GM19043 (cell line): ENCODE data around the gene EPB41L2.
A peak's percentile ranks its signal among the peaks of the same experiment; 100 is the strongest.

Source experiments
- ATAC-seq: cut with Tn5 transposase; IDR thresholded peaks from one replicate; pipeline ENCODE4 v1.9.1; 2021; ENCODE audit warnings: low read depth; ENCODE audit not compliant: unreplicated experiment

EPB41L2 gene

DNA sequence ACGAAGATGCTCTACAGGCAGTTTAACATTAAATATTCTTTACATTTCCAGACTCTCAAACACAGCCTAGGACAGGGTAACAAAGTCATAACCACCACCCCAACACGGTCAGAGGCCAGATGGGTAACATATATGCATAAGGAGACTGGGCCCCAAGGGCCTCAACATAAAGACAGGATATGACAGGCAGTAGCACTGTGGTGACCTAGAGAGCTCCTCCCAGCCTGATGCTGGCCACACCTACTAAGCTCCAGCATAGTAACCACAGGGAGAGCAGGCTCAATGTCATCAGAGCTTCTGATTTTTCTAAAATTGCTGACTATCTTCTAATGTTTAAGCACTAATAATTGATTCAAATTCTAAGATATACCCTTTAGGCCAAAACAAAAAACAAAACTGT is 214.1 kb downstream of the EPB41L2 start:
- peak; percentile 83 for ATAC-seq

DNA sequence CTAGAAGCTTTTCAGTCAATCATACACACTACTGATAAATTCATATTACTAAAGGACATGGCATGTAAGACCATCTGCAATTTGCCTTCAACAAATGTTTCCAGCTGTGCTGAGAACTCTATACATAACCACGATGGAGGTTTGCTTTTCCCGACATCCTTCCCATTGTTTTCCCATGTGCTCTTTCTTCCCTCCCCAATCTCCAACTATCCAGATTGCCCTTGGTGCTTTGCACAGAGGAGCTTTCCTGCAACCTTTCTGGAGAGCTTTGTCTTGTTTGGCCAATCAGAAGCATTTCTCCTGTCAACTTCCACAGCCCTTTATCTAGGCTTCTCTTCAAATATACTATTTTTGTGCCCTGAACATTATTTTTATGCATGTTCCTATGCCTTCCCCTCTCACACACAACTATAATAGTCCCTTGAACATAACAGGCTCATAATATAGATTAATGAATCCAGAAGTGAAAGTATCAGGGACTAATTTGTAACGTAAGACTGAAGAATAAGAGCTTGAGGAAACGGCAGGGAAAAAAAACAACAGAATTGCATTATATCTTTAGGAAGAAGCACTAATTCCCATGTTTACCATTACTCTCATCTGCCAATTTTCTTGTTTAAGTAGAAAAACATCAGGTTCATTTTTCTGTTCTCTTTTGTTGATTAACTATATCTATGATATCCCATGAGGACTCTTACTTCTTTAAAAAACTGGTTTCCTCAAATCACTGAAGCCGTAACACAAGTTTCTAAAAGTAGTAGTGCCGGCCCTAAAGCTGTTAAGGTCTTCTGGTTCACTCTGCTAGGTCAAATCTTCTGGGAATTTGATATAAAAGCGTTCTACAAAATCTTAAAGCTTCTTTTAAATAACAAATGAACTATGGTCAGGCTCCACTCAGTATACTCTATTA is 215.8 kb downstream of the EPB41L2 start:
- no peak for ATAC-seq

GRCh38 chr6:130846501-130846900 is 216.5 kb downstream of the EPB41L2 start:
- no peak for ATAC-seq

- ATAC-seq = no peak
Observed at GRCh38 chr6:130843575-130844320, 219.3 kb downstream of the EPB41L2 start.

DNA sequence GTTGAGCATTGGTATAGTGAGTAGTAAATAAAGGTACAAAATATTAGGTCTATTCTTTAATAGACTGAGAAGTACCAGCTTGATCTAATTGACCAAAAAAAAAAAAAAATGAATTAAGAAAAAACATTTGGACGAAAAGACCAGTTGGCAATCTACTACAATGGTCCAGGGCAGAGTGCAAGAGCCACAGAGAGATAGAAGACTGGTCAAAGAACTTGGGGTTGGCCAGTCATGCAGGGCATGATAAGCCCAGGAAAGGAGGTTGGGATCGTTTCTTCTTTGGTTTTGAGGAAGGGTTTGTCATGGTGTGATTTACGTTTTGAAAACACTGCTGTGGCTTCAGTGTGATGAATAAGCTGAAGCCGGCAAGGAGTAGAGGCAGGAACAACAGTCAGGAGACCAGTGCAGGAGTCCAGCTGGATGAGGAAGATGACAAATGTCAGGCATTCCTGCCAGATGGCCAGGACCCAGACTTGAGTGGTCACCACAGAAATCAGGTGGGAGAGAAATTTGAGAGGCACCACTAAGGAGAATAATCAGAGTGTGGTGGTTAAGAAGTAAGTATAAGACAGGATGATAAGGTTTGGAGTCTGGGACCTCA is 221.8 kb downstream of the EPB41L2 start:
- no peak for ATAC-seq

DNA sequence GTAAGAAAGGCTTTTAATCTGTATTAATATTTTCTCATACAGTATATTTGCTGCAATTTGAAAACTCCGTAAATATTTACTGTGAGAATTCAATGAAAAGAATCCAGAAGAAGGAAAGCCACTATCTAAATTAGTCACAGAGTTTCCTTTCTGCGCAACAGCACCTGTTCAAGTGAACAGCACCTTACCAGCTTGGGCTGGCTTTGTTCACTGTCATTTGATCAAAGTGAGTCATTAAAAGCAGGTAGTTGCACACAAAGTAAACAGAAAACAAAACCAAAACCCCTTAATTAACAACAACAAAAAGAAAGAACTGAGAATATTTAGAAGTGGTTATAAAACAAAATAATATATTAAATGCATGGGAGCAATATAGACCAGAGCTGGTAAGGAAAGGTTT is 223.0 kb downstream of the EPB41L2 start:
- ATAC-seq = no peak

GRCh38 chr6:130839379-130839778 is 223.7 kb downstream of the EPB41L2 start:
- ATAC-seq = no peak

GRCh38 chr6:130838951-130839350 is 224.1 kb downstream of the EPB41L2 start:
- no peak for ATAC-seq

- ATAC-seq = no peak
Observed at GRCh38 chr6:130838250-130838860, 224.7 kb downstream of the EPB41L2 start.

- no peak for ATAC-seq
Observed at GRCh38 chr6:130837067-130837466, 226.0 kb downstream of the EPB41L2 start.

GRCh38 chr6:130836055-130836640 is 226.9 kb downstream of the EPB41L2 start:
- ATAC-seq = no peak

DNA sequence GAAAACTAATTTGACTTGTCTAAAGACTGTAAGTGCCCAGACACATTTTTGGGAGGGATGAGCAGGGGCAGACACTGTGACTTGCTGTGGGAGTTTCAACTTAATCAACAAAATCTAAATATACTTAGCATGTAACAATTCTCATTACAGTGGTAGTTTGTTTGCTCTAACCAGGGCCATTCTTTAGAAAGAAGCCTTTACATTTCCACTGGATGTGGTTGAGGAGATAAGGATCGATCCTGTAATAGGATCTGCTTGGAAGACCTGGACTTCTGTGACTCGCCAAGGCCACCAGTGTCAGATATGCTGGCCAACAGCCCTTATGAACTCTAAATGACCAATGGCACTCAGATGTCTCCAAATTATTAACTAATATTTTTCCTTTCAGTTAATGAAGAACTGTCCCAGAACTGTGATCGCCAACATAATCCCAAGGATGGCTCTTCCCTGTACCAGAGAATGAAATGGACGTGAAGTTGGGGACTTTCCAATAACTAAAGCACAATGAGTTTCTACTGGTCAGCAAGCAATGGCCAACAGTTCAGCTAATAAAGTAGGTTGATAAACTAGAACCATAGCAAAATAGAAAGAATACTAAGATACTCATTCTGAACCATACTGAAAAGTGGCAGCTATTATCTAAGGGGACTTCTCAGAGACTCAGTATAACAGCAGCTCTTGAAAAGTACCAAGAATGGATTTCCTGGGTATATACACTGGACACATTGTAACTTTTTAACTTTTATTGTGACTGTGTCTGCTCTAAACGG is 228.4 kb downstream of the EPB41L2 start:
- ATAC-seq = no peak

DNA sequence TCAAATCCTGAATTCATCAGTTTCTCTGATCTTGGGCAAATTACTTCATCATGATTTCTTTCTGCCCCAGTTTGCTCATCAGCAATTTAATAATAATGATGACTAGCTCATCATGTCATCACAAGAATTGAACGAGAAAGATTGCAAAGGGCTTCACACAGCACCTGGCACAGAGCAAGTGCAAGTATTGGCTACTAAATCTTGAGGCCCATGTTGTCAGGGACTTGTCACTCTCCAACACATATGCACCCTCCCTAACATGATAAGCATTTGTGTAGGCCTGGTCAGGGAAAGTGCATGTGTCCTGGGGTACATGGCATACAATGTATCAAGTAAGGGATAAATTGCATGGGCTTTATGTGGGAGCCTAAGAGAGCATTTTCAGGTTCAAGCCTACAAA is 229.5 kb downstream of the EPB41L2 start:
- ATAC-seq = no peak

DNA sequence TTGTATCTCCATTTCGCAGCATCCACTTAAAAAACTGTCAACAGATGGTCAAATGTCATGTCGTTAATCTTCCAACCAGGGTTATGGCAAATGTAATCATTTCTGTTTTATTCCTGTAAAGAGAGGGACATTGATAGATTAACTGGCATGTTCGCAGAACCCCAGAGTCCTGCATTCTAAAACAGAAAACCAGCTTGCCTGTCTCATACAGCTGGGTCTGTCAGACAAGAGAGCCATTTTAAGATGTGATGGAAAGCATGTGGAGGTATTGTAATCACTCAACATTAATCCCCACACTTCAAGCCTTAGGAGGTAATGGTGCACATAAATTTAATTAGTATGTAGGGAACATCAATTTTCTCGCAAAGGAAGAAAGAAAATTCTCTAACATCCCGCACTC is 231.4 kb downstream of the EPB41L2 start:
- no peak for ATAC-seq

GRCh38 chr6:130829333-130829910 is 233.6 kb downstream of the EPB41L2 start:
- no peak for ATAC-seq

DNA sequence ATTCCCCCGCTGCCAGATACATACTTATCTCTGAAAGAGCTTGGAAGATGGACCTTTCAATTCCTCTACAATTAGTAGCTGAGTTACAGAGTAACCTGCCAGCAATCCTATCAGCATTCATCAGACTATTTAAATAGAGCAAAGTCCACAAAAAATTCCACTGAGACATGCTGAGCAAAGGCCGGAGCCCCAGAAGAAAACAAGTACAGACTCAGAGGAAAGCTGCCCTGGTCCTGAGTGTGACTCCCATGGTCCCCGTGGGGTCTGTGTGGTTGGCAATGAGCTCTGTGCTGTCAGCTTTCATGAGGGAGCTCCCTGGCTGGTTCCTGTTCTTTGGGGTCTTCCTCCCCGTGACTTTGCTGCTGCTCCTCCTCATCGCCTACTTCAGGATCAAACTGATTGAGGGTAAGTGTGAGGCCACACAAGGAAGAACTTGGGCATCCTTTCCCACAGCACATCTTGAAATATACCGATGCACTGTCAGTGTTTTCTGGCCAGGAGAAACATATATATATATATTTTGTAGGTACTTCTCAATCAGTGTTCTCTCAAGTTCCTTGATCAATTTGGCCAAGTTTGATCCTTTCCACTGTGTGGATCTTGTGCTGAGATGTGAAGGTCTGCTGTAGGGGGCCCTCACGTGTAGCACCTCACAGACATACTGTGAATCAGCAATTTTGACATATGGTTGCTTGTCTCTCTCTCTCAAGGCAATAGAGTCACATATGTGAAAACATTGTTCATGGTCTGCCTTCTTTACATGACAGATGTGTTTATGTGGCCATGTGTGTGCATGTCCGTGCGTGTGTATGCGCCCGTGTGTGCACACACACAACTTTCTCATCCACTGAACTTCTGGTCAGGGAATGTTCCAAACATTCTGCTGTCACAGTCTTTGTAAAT is 235.5 kb downstream of the EPB41L2 start, which contains the start of gene SMLR1:
TSS of gene SMLR1 (plus strand) at position 160 of the 903 bp plus-strand sequence. CDS start at position 168, 8 bp downstream.
- ATAC-seq = no peak

DNA sequence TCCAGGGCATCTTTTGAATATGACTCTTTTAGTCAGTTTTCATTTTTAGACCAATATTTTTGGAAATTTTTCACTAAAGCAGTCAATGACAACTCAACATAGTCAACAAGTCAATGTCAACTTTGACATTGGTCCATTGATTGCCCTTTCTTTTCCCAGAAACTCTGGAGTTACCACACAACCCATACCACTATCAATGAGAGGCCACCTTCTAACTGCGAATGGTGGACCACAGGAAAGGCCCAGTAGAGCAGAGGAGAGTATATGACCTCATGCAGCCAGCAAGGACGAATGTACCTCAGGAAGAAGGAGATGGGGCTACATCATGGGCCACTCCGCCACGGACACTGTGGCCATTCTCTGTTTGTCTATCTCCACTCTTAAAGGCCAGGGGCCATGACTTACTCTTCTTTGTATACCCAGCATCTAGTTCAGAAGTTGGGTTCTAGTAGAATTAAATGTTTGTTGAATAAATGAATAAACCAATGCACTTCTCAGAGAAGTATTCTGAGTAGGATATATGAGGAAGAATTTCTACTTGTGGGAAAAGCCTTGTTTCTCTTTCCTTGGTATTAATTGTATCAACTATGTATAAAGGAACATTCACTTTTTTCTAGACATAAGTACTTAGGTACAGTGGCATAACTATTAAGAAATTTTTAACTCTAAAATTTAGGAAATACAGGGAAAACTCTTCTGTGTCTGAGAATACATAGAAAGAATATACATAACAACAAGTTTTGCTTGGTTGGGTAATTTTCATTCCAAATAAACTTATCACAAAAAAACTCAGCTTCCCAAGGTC is 236.4 kb downstream of the EPB41L2 start:
- ATAC-seq = no peak
